Peyer's patch (tissue), 4 donors: ENCODE results near the gene NAT8L. TPM values are rescaled to one million over a fixed set of nuclear protein-coding genes. Genes with fewer than 3 reads are reported as not detected.

Experiments
- DNase-seq, 3 donors: peaks; one replicate each; pipeline ENCODE4 v3.0.0-alpha.2; 2017 to 2019
- H3K27ac ChIP-seq, 4 donors: fragments of 200-600 bp; sonication (generic); one replicate each; pipeline ENCODE4 v1.5.1; 2016 to 2019
- H3K27me3 ChIP-seq, 2 donors: fragments of 200-600 bp; sonication (generic); one replicate each; pipeline ENCODE4 v1.5.1; 2019
- H3K36me3 ChIP-seq, 3 donors: fragments of 200-600 bp; sonication (generic); one replicate each; pipeline ENCODE4 v1.5.1; 2016 to 2019
- H3K4me1 ChIP-seq, 4 donors: fragments of 200-600 bp; sonication (generic); one replicate each; pipeline ENCODE4 v1.5.1; 2016 to 2019
- H3K4me3 ChIP-seq, 4 donors: fragments of 200-600 bp; sonication (generic); 1 replicate in 3 of 4; 2 replicates in 1 of 4; pipeline ENCODE4 v1.5.1; 2016 to 2019; ENCODE audit warnings: mild to moderate bottlenecking in 1 of 4
- H3K9me3 ChIP-seq, 4 donors: fragments of 200-600 bp; sonication (generic); one replicate each; pipeline ENCODE4 v1.5.1; 2016 to 2019; ENCODE audit warnings: mild to moderate bottlenecking in 1 of 4
- POLR2A ChIP-seq, 2 donors: fragments of 450-650 bp; IDR thresholded peaks; one replicate each; pipeline ENCODE4 v1.5.1; 2017; ENCODE audit warnings: antibody characterized with exemption in 2 of 2, mild to moderate bottlenecking in 2 of 2, moderate library complexity in 2 of 2
- total RNA-seq, 4 donors: library from RNA; depleted of rRNA; stranded (reverse); fragments of >200 nt; gene quantifications; one replicate each; pipeline ENCODE4 v1.1.0, GENCODE V29; 2016
- TF ChIP-seq, protein P1 (sequence below), 6 experiments: fragments of 450-650 bp in 4 of 6; fragments of 200-600 bp in 2 of 6; sonication (generic) in 1 of 6; IDR thresholded peaks; one replicate each; pipeline ENCODE4 v1.5.1; 2017 to 2019; ENCODE audit warnings: antibody characterized with exemption in 6 of 6, mild to moderate bottlenecking in 3 of 6, moderate library complexity in 1 of 6

The NAT8L gene
- total RNA-seq, 4 donors from 2014 or later: 0.27 TPM; not detected in 3

DNA sequence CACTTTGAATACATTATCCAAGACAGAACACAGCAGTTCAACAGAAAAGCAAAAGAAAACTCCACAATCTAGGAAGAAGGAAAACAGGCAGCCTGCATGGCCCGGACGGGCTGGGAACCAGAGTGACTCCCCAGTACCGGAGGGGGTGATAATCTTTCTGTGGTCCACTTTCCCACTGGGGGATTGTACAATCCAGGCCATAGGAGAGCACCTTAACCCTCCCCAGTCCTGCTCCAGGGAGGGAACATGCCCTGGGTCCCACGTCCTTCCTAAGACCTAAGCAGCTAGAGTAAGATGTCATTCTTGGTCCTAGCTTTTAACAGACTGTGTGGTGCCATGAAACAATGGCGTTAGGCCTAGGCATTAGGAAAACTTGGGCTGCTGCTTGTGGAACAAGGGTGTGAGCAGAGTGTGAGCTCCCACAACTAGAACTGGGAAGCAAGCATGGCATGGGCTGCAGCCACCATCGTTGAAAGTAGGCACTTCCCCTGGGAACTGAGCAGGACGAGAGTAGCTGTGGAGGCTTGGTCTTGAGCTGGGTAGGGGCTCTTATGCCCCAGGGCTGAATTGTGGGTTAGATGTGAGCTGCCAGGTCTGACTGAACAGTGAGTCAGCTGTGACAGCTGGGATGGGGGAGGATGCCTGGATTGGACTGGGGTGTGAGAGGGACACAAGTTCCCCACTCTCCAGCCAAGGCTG, 42.4 kb downstream of the NAT8L start:
- Histone ChIP-seq H3K9me3 (peaks cover 0 to 17% (median 6%) of the 10 kb centered on the region in 4 donors), H3K36me3 (no peaks in the 10 kb centered on the region), H3K27me3 (no peaks in the 10 kb centered on the region), H3K4me1 (no peaks in the 10 kb centered on the region), H3K27ac (no peak overlapping the region), H3K4me3 (no peak overlapping the region)
- no peak for DNase-seq
- TF ChIP-seq, protein P1, sequence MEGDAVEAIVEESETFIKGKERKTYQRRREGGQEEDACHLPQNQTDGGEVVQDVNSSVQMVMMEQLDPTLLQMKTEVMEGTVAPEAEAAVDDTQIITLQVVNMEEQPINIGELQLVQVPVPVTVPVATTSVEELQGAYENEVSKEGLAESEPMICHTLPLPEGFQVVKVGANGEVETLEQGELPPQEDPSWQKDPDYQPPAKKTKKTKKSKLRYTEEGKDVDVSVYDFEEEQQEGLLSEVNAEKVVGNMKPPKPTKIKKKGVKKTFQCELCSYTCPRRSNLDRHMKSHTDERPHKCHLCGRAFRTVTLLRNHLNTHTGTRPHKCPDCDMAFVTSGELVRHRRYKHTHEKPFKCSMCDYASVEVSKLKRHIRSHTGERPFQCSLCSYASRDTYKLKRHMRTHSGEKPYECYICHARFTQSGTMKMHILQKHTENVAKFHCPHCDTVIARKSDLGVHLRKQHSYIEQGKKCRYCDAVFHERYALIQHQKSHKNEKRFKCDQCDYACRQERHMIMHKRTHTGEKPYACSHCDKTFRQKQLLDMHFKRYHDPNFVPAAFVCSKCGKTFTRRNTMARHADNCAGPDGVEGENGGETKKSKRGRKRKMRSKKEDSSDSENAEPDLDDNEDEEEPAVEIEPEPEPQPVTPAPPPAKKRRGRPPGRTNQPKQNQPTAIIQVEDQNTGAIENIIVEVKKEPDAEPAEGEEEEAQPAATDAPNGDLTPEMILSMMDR (IDR thresholded peaks at IDR 0.05): no peak
- no peak for TF ChIP-seq POLR2A (IDR thresholded peaks at IDR 0.05)

DNA sequence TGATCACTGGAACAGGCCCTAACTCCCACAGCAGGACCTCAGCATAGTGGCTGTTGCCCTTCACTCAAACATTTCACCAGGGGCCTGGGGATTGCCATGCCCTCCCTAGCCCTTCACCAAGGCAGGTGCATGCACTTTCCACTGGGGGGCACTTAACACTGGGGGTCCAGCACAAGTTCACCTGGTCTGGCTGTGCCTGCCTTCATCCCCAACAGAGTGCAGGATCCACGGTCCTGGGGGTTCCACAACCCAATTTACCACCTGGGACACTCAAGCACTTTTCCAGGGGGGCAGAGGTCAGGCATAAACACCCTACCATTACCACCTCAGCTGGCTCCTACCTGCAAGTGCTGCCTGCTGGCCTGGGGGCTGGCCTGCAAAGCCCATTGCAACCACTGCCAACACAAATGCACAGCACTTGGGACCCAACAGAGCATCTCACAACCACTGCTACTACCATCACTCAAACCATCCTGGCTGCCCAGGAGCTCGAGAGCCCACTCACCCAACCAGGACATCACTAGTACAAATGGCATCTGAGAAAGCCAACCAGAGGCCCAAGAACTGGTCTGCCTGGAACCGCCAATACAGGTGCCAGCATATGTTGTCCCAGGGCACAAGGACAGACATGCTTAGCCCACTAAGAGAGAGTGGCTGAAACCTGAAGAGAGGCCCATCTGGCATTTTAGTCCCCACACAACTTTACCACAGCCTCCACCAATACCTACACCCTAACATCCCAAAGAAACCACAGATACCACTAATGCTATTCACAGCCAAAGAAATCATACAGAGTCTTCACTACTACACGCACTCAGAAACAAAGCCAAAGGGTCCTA, 43.1 kb downstream of the NAT8L start:
- no peaks in the 10 kb centered on the region for H3K4me1 ChIP-seq
- no peak overlapping the region for H3K4me3 ChIP-seq
- TF ChIP-seq POLR2A (IDR thresholded peaks at IDR 0.05): no peak
- TF ChIP-seq, protein P1 (IDR thresholded peaks at IDR 0.05): no peak
- peaks cover 0 to 17% (median 6%) of the 10 kb centered on the region in 4 donors for H3K9me3 ChIP-seq
- no peaks in the 10 kb centered on the region for H3K36me3 ChIP-seq
- DNase-seq: no peak
- no peak overlapping the region for H3K27ac ChIP-seq
- H3K27me3 ChIP-seq: no peaks in the 10 kb centered on the region

DNA sequence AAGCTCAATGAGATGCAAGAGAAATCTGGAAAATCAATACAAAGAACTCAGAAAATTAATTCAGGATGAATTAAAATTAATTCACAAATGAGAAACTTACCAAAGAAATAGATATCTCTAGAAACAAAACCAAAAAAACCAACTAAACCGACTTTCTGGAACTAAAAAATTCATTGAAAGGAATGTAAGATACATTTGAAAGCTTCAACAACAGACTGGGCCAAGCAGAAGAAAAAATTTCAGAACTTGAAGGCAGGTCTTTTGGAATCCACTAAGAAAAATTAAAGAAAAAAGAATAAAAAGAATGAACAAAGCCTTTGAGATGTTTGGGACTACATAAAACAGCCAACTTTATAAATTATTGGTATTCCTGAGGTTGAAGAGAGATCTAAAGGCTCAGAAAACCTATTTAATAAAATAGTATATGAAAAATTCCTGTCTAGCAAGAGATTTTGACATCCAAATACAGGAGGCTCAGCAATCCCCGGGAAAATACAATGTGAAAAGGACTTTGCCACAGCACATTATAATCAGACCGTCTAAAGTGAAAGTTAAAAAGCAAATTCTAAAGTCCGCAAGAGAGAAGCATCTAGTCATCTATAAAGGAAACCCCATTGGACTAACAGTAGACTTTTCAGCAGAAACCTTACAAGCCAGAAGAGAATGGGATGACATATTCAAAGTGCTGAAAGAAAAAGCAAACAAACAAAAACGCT, 44.2 kb downstream of the NAT8L start:
- TF ChIP-seq, protein P1 (IDR thresholded peaks at IDR 0.05): no peak
- no peak for TF ChIP-seq POLR2A (IDR thresholded peaks at IDR 0.05)
- Histone ChIP-seq H3K9me3 (peaks cover 0 to 17% (median 6%) of the 10 kb centered on the region in 4 donors), H3K27ac (no peak overlapping the region), H3K4me1 (no peaks in the 10 kb centered on the region), H3K27me3 (no peaks in the 10 kb centered on the region), H3K4me3 (no peak overlapping the region), H3K36me3 (no peaks in the 10 kb centered on the region)
- no peak for DNase-seq

DNA sequence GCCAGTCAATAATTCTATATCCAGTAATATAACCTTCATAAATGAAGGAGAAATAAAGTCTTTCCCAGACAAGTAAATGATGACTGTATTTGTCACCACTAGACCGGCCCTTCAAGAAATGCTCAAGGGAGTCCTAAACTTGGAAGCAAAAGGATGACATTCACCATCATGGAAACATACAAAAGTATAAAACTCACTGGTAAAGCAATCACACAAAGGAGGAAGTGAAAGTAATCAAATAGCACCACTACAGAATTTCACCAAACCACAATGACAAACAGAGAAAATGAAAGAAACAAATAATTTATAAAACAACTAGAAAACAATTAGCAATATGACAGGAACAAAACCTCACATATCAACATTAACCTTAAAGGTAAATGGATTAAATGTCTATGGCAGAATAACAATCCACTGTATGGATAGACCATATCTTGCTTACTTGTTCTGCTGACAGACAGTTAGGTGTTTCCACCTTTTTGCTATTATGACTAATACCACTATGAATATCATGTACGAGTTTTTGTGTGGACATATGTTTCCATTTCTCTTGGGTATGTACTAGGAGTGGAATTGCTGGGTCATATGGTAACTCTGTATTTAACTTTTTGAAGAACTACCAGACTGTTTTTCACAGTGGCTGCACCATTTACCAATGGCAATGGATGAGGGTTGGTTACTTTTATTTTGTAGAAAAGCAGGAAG, 44.9 kb downstream of the NAT8L start:
- H3K36me3 ChIP-seq: no peaks in the 10 kb centered on the region
- no peak overlapping the region for H3K4me3 ChIP-seq
- TF ChIP-seq, protein P1 (IDR thresholded peaks at IDR 0.05): no peak
- no peak for TF ChIP-seq POLR2A (IDR thresholded peaks at IDR 0.05)
- H3K27me3 ChIP-seq: no peaks in the 10 kb centered on the region
- H3K4me1 ChIP-seq: no peaks in the 10 kb centered on the region
- H3K9me3 ChIP-seq: peaks cover 0 to 17% (median 6%) of the 10 kb centered on the region in 4 donors
- no peak overlapping the region for H3K27ac ChIP-seq
- no peak for DNase-seq
